Measurements from ENCODE around the gene DPYD. TPM values are rescaled to one million over a fixed set of nuclear protein-coding genes. Genes with fewer than 3 reads are reported as not detected.
"Not testable (repeated sequence)": the region's sequence is repeated elsewhere in the genome, so short reads cannot be mapped to it uniquely, and the experiment has no call there.

Gene DPYD
- total and polyA plus RNA-seq, 7 experiments from 2014 or later, result 52.6 to 87.2 (median 57.4) TPM

DNA sequence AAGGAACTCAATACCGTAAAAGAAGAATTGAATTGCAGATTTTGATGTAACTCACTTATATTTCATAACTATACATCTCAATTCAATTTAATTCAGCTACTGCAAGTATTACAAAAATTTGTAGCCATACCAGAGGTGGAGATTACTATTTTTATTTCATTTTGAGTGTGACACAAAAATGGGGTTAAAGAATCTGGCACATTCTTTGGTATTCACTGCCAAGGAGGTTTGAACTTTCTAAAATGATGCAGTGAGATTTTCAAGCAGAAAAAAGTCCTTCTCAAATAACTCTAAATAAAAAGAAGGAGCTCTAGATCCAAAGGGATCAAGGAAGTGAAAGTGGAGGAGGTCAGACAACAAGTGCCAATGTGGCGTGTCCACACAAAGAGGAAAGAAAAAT is 569.0 kb downstream of the DPYD start:
- H3K36me3 ChIP-seq (ENCODE audit: control insufficient read depth in 2 of 3, insufficient read depth in 3 of 3, low read length in 3 of 3), result no peaks in the 10 kb centered on the region
- Mint-ChIP-seq H3K9me3 (peaks cover 0 to 2% (median 0%) of the 10 kb centered on the region in 11 donors), H3K36me3 (peaks cover 0 to 59% (median 50%) of the 10 kb centered on the region in 5 donors), H3K27me3 (no peaks in the 10 kb centered on the region), H3K4me1 (no peaks in the 10 kb centered on the region), H3K27ac (no peak overlapping the region), H3K4me3 (no peak overlapping the region)
- ChIA-PET POLR2A (no interaction called here), CTCF (no interaction called here)
- H3K4me3 ChIP-seq (ENCODE audit: low read length), result no peak overlapping the region
- no peaks in the 10 kb centered on the region for H3K27me3 ChIP-seq (ENCODE audit: control insufficient read depth in 2 of 2, insufficient read depth in 2 of 2, low read length in 2 of 2)
- intact Hi-C loops (cut with micrococcal nuclease), result no loop called here
- H3K27ac ChIP-seq (ENCODE audit: low read depth, low read length), result no peak overlapping the region
- H3K9me3 ChIP-seq (ENCODE audit: control insufficient read depth in 2 of 3, low read length in 3 of 3), result no peaks in the 10 kb centered on the region
- H3K4me1 ChIP-seq (ENCODE audit: control insufficient read depth in 2 of 2, insufficient read depth in 2 of 2, low read length in 2 of 2), result no peaks in the 10 kb centered on the region
- no peak for DNase-seq
- no peak for ATAC-seq

DNA sequence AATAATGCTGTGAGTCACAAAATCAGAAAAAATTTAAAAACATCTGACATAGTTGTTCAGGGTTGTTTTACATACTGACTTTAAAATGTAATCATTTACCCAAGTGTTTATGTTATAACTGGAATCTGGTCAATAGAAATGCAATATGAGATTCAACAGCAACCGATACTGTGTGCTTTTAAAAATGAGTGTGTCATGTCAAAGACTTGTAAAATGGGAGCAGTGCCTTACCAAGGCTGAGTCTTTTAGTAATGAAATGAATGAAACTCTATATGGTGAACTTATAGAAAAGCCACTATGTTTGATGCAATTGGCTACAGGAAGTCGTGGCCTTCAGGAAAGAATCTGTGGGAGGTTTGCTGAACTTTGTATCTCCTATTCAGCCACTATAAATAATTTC is 570.2 kb downstream of the DPYD start:
- peaks cover 0 to 5% (median 0%) of the 10 kb centered on the region in 11 donors for H3K9me3 Mint-ChIP-seq
- DNase-seq, result no peak
- no peaks in the 10 kb centered on the region for H3K27me3 Mint-ChIP-seq
- Histone ChIP-seq H3K4me1 (ENCODE audit: control insufficient read depth in 2 of 2, insufficient read depth in 2 of 2, low read length in 2 of 2) (no peaks in the 10 kb centered on the region), H3K4me3 (ENCODE audit: low read length) (no peak overlapping the region), H3K9me3 (ENCODE audit: control insufficient read depth in 2 of 3, low read length in 3 of 3) (no peaks in the 10 kb centered on the region), H3K27ac (ENCODE audit: low read depth, low read length) (no peak overlapping the region), H3K36me3 (ENCODE audit: control insufficient read depth in 2 of 3, insufficient read depth in 3 of 3, low read length in 3 of 3) (no peaks in the 10 kb centered on the region), H3K27me3 (ENCODE audit: control insufficient read depth in 2 of 2, insufficient read depth in 2 of 2, low read length in 2 of 2) (no peaks in the 10 kb centered on the region)
- peaks cover 0 to 54% (median 46%) of the 10 kb centered on the region in 5 donors for H3K36me3 Mint-ChIP-seq
- no peak overlapping the region for H3K4me3 Mint-ChIP-seq
- POLR2A ChIA-PET, result no interaction called here
- H3K4me1 Mint-ChIP-seq, result no peaks in the 10 kb centered on the region
- intact Hi-C loops (cut with micrococcal nuclease), result no loop called here
- CTCF ChIA-PET, result no interaction called here
- H3K27ac Mint-ChIP-seq, result no peak overlapping the region
- no peak for ATAC-seq

DNA sequence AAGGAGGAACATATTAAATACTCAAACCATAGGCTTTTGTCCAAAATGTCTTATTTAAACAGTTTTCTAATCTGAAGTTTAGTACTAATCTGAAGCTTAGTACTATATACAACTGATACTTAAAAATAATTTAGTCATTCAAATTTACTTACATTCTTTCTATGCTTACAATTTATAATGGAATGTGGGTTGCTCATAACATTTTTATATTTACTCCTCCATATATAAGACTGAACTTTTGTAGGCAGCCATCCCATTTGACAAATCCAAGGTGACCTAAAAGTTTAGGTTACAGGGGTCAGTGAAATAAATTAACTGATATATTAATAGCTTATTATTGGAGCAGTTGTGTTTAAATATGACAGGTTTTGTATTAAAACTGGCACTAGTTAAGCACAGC is 570.6 kb downstream of the DPYD start:
- no peak for ATAC-seq
- Mint-ChIP-seq H3K36me3 (peaks cover 0 to 52% (median 43%) of the 10 kb centered on the region in 5 donors), H3K27ac (no peak overlapping the region), H3K9me3 (peaks cover 0 to 5% (median 0%) of the 10 kb centered on the region in 11 donors), H3K4me3 (no peak overlapping the region), H3K27me3 (no peaks in the 10 kb centered on the region), H3K4me1 (no peaks in the 10 kb centered on the region)
- Histone ChIP-seq H3K4me1 (ENCODE audit: control insufficient read depth in 2 of 2, insufficient read depth in 2 of 2, low read length in 2 of 2) (no peaks in the 10 kb centered on the region), H3K27me3 (ENCODE audit: control insufficient read depth in 2 of 2, insufficient read depth in 2 of 2, low read length in 2 of 2) (no peaks in the 10 kb centered on the region), H3K36me3 (ENCODE audit: control insufficient read depth in 2 of 3, insufficient read depth in 3 of 3, low read length in 3 of 3) (no peaks in the 10 kb centered on the region), H3K4me3 (ENCODE audit: low read length) (no peak overlapping the region), H3K9me3 (ENCODE audit: control insufficient read depth in 2 of 3, low read length in 3 of 3) (no peaks in the 10 kb centered on the region), H3K27ac (ENCODE audit: low read depth, low read length) (no peak overlapping the region)
- no peak for DNase-seq
- ChIA-PET CTCF (interaction anchor here (0.6 kb wide), 1 partner anchor 241 kb away, joined by 4 read pairs; no protein-coding TSS in a partner anchor), POLR2A (no interaction called here)
- intact Hi-C loops (cut with micrococcal nuclease), result no loop called here

DNA sequence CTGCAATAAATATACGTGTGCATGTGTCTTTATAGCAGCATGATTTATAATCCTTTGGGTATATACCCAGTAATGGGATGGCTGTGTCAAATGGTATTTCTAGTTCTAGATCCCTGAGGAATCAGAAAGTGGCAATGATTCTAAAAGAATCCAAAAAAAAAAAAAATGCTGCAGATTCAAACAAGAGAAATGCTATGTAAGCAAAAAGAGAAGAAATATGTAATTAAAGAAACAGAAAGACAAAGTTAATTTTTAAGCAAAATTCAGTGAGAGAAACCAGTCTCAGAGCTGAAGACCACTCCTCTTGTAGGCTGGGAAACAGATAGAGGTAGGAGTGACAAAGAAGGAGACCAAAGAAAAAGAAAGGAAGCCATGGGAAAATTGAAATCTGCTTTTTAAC is 571.0 kb downstream of the DPYD start:
- POLR2A ChIA-PET, result not testable (repeated sequence)
- CTCF ChIA-PET, result interaction anchor here (0.6 kb wide), 1 partner anchor 241 kb away, joined by 4 read pairs; no protein-coding TSS in a partner anchor

DNA sequence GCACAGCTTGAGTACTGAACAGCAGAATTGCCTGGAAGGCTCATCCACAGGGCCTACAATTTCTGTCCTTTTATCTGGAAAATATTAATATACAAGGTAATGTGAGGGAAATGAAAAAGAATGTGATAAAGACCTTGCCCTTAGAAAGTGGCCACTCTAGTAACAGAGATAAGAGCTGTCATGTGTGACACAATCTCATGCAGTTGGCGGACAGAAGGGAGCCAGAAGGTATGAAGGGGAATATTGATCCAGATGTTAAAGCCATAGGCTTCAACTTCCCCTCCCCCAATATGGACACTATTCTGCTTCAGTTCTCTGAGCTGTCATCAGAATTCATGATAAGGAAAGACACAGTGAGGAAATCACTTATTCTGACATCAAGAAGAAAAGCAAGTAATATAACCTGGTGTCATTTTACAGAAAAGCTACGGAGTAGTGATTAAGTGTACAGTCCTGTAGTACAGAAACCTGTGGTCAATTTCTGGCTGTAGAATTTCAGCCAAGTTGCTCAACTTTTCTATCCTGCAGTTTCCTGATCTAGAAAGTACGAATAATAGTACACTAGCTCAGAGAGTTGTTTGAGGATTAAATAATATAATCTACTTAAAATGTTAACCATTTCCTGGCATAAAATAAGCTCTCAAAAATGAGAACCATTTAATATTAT is 572.1 kb downstream of the DPYD start:
- H3K4me1 Mint-ChIP-seq, result no peaks in the 10 kb centered on the region
- H3K36me3 ChIP-seq (ENCODE audit: control insufficient read depth in 2 of 3, insufficient read depth in 3 of 3, low read length in 3 of 3), result no peaks in the 10 kb centered on the region
- H3K27me3 Mint-ChIP-seq, result no peaks in the 10 kb centered on the region
- no peak overlapping the region for H3K27ac ChIP-seq (ENCODE audit: low read depth, low read length)
- ATAC-seq (no peak), DNase-seq (no peak)
- ChIA-PET CTCF (no interaction called here), POLR2A (no interaction called here)
- peaks cover 0 to 5% (median 0%) of the 10 kb centered on the region in 11 donors for H3K9me3 Mint-ChIP-seq
- H3K4me1 ChIP-seq (ENCODE audit: control insufficient read depth in 2 of 2, insufficient read depth in 2 of 2, low read length in 2 of 2), result no peaks in the 10 kb centered on the region
- H3K9me3 ChIP-seq (ENCODE audit: control insufficient read depth in 2 of 3, low read length in 3 of 3), result no peaks in the 10 kb centered on the region
- H3K4me3 ChIP-seq (ENCODE audit: low read length), result no peak overlapping the region
- H3K36me3 Mint-ChIP-seq, result peaks cover 0 to 49% (median 40%) of the 10 kb centered on the region in 5 donors
- H3K27ac Mint-ChIP-seq, result no peak overlapping the region
- intact Hi-C loops (cut with micrococcal nuclease), result no loop called here
- no peaks in the 10 kb centered on the region for H3K27me3 ChIP-seq (ENCODE audit: control insufficient read depth in 2 of 2, insufficient read depth in 2 of 2, low read length in 2 of 2)
- H3K4me3 Mint-ChIP-seq, result no peak overlapping the region

More for the DNA sequence above, 571.0 kb downstream of the DPYD start:
- H3K4me3 Mint-ChIP-seq; DNase-seq; H3K27ac ChIP-seq (ENCODE audit: low read depth, low read length); H3K9me3 Mint-ChIP-seq; intact Hi-C loops (cut with micrococcal nuclease); H3K27me3 Mint-ChIP-seq; H3K27me3 ChIP-seq (ENCODE audit: control insufficient read depth in 2 of 2, insufficient read depth in 2 of 2, low read length in 2 of 2); H3K9me3 ChIP-seq (ENCODE audit: control insufficient read depth in 2 of 3, low read length in 3 of 3); ATAC-seq; H3K4me1 ChIP-seq (ENCODE audit: control insufficient read depth in 2 of 2, insufficient read depth in 2 of 2, low read length in 2 of 2); H3K27ac Mint-ChIP-seq; H3K4me1 Mint-ChIP-seq; H3K4me3 ChIP-seq (ENCODE audit: low read length); H3K36me3 ChIP-seq (ENCODE audit: control insufficient read depth in 2 of 3, insufficient read depth in 3 of 3, low read length in 3 of 3): not testable (repeated sequence)
- peaks cover 0 to 56% (median 45%) of the 10 kb centered on the region in 5 donors for H3K36me3 Mint-ChIP-seq

DNA sequence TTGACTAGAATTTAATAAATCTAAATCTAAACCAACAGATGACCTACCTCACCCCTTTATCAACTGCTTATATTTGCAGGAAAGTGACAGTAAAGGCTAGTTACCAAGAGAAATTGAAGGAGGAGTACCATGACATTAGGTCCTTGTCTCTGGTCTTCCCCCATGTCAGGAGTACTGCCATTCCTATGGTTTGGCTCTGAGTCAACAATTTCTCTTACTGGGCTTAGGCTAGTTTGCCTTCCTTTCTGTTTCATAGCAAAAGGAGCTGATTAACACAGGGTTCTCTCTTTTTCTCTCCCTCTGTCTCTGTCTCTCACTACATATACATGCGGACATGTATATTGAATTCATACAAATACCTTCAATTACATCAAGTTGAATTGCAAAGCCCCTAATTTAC is 579.9 kb downstream of the DPYD start:
- H3K36me3 ChIP-seq (ENCODE audit: control insufficient read depth in 2 of 3, insufficient read depth in 3 of 3, low read length in 3 of 3), result no peaks in the 10 kb centered on the region
- H3K4me3 ChIP-seq (ENCODE audit: low read length), result no peak overlapping the region
- ATAC-seq (no peak), DNase-seq (no peak)
- H3K27me3 Mint-ChIP-seq, result no peaks in the 10 kb centered on the region
- no peak overlapping the region for H3K27ac ChIP-seq (ENCODE audit: low read depth, low read length)
- H3K27me3 ChIP-seq (ENCODE audit: control insufficient read depth in 2 of 2, insufficient read depth in 2 of 2, low read length in 2 of 2), result no peaks in the 10 kb centered on the region
- intact Hi-C loops (cut with micrococcal nuclease), result no loop called here
- peaks cover 0 to 1% (median 0%) of the 10 kb centered on the region in 11 donors for H3K9me3 Mint-ChIP-seq
- no peaks in the 10 kb centered on the region for H3K9me3 ChIP-seq (ENCODE audit: control insufficient read depth in 2 of 3, low read length in 3 of 3)
- H3K4me3 Mint-ChIP-seq, result no peak overlapping the region
- peaks cover 0 to 52% (median 33%) of the 10 kb centered on the region in 5 donors for H3K36me3 Mint-ChIP-seq
- ChIA-PET CTCF (no interaction called here), POLR2A (no interaction called here)
- no peak overlapping the region for H3K27ac Mint-ChIP-seq
- H3K4me1 Mint-ChIP-seq, result no peaks in the 10 kb centered on the region
- H3K4me1 ChIP-seq (ENCODE audit: control insufficient read depth in 2 of 2, insufficient read depth in 2 of 2, low read length in 2 of 2), result no peaks in the 10 kb centered on the region

DNA sequence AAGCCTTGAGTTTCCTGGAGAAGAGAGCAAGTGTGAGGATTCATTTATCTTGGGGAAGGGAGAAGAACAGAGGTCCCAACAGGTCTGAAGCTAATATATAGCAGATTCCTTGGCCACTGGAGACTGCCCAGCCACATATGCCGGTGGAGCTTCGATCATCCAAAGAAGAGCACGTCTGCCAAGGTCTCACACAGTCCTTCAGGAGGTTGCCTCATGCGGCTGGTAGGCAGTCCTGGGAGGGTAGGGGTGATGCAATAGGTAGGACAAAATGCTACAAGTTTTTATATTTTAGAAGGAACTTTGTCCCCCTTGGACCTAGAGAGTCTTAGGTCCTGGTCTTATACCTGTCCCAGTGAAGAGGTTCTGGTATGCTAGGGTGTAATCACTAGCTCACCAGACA is 582.5 kb downstream of the DPYD start:
- intact Hi-C loops (cut with micrococcal nuclease), result no loop called here

More for the DNA sequence above, 582.5 kb downstream of the DPYD start:
- no peak for DNase-seq
- ChIA-PET POLR2A (no interaction called here), CTCF (no interaction called here)
- H3K27me3 ChIP-seq (ENCODE audit: control insufficient read depth in 2 of 2, insufficient read depth in 2 of 2, low read length in 2 of 2), result no peaks in the 10 kb centered on the region
- no peak overlapping the region for H3K27ac ChIP-seq (ENCODE audit: low read depth, low read length)
- no peaks in the 10 kb centered on the region for H3K9me3 ChIP-seq (ENCODE audit: control insufficient read depth in 2 of 3, low read length in 3 of 3)
- no peak overlapping the region for H3K27ac Mint-ChIP-seq
- no peak overlapping the region for H3K4me3 Mint-ChIP-seq
- no peaks in the 10 kb centered on the region for H3K27me3 Mint-ChIP-seq
- H3K4me1 Mint-ChIP-seq, result peaks cover 0 to 5% (median 0%) of the 10 kb centered on the region in 7 donors
- no peaks in the 10 kb centered on the region for H3K4me1 ChIP-seq (ENCODE audit: control insufficient read depth in 2 of 2, insufficient read depth in 2 of 2, low read length in 2 of 2)
- H3K36me3 Mint-ChIP-seq, result peaks cover 0 to 57% (median 40%) of the 10 kb centered on the region in 5 donors
- no peaks in the 10 kb centered on the region for H3K36me3 ChIP-seq (ENCODE audit: control insufficient read depth in 2 of 3, insufficient read depth in 3 of 3, low read length in 3 of 3)
- H3K4me3 ChIP-seq (ENCODE audit: low read length), result no peak overlapping the region
- H3K9me3 Mint-ChIP-seq, result no peaks in the 10 kb centered on the region
- no peak for ATAC-seq
